Neural progenitor cell (in vitro differentiated cells): ENCODE results near the gene CYTH1. TPM values are rescaled to one million over a fixed set of nuclear protein-coding genes. Genes with fewer than 3 reads are reported as not detected.

Experiments used
- DNase-seq: peaks from one replicate; pipeline ENCODE4 v3.0.0-alpha.2; 2016; ENCODE audit warnings: low spot score
- H2AFZ ChIP-seq: fragments of 200-600 bp; sonication (generic); replicated peaks from 2 replicates; pipeline ENCODE4 v1.6.1; 2016; ENCODE audit warnings: antibody characterized with exemption
- H3F3A ChIP-seq: fragments of 200-600 bp; sonication (generic); 2 replicates; pipeline ENCODE4 v1.6.1; 2016; ENCODE audit warnings: antibody characterized with exemption, low read depth
- H3K27ac ChIP-seq: fragments of 200-600 bp; sonication (generic); 2 replicates; pipeline ENCODE4 v1.5.1; 2016; ENCODE audit warnings: mild to moderate bottlenecking
- H3K27me3 ChIP-seq: fragments of 200-600 bp; sonication (generic); 2 replicates; pipeline ENCODE4 v1.6.1; 2016; ENCODE audit warnings: mild to moderate bottlenecking, moderate library complexity
- H3K36me3 ChIP-seq: fragments of 200-600 bp; sonication (generic); 2 replicates; pipeline ENCODE4 v1.5.1; 2016
- H3K4me1 ChIP-seq: fragments of 200-600 bp; sonication (generic); 2 replicates; pipeline ENCODE4 v1.6.1; 2016; ENCODE audit warnings: mixed run types
- H3K4me2 ChIP-seq: fragments of 200-600 bp; sonication (generic); 2 replicates; pipeline ENCODE4 v1.6.1; 2016
- H3K4me3 ChIP-seq: fragments of 200-600 bp; sonication (generic); 2 replicates; pipeline ENCODE4 v1.5.1; 2016
- H3K79me2 ChIP-seq: fragments of 200-600 bp; sonication (generic); 2 replicates; pipeline ENCODE4 v1.6.1; 2016; ENCODE audit warnings: low read depth
- H3K9ac ChIP-seq: fragments of 200-600 bp; sonication (generic); 2 replicates; pipeline ENCODE4 v1.6.1; 2016
- H3K9me3 ChIP-seq: fragments of 200-600 bp; sonication (generic); 2 replicates; pipeline ENCODE4 v1.5.1; 2016; ENCODE audit warnings: low read depth
- H4K20me1 ChIP-seq: fragments of 200-600 bp; sonication (generic); 2 replicates; pipeline ENCODE4 v1.6.1; 2016; ENCODE audit warnings: low read depth
- H3K27ac Mint-ChIP-seq: 3 replicates; pipeline ENCODE4 v1.8.0; 2021; ENCODE audit warnings: mixed read lengths
- H3K27me3 Mint-ChIP-seq: 2 replicates; pipeline ENCODE4 v1.8.0; 2022; ENCODE audit warnings: low read depth, mild to moderate bottlenecking, inconsistent platforms, moderate library complexity, mixed read lengths; ENCODE audit not compliant: insufficient read depth
- H3K36me3 Mint-ChIP-seq: 3 replicates; pipeline ENCODE4 v1.8.0; 2021; ENCODE audit warnings: mixed read lengths
- H3K4me1 Mint-ChIP-seq: 3 replicates; pipeline ENCODE4 v1.8.0; 2021; ENCODE audit warnings: mixed read lengths
- H3K4me3 Mint-ChIP-seq: 3 replicates; pipeline ENCODE4 v1.8.0; 2021; ENCODE audit warnings: mild to moderate bottlenecking, moderate library complexity, mixed read lengths
- H3K9me3 Mint-ChIP-seq: 3 replicates; pipeline ENCODE4 v1.8.0; 2020; ENCODE audit warnings: mixed read lengths
- EZH2 ChIP-seq: fragments of 200-600 bp; sonication (generic); IDR thresholded peaks from 2 replicates; pipeline ENCODE4 v1.6.1; 2017; ENCODE audit warnings: antibody characterized with exemption, mild to moderate bottlenecking, moderate library complexity
- EZH2phosphoT487 ChIP-seq: fragments of 200-600 bp; sonication (generic); IDR thresholded peaks from 2 replicates; pipeline ENCODE4 v1.6.1; 2017; ENCODE audit warnings: antibody characterized with exemption
- total RNA-seq: library from RNA; depleted of rRNA; stranded (reverse); fragments of >200 nt; gene quantifications from 2 replicates; pipeline ENCODE4 v1.2.3, GENCODE V29; 2015; ENCODE audit warnings: low replicate concordance
- TF ChIP-seq, protein P1 (sequence below): fragments of 200-600 bp; sonication (generic); IDR thresholded peaks from 2 replicates; pipeline ENCODE4 v1.5.1; 2017; ENCODE audit warnings: antibody characterized with exemption, mild to moderate bottlenecking

CYTH1 gene
- total RNA-seq, 1 donor from 2014 or later = 14.8 TPM

DNA sequence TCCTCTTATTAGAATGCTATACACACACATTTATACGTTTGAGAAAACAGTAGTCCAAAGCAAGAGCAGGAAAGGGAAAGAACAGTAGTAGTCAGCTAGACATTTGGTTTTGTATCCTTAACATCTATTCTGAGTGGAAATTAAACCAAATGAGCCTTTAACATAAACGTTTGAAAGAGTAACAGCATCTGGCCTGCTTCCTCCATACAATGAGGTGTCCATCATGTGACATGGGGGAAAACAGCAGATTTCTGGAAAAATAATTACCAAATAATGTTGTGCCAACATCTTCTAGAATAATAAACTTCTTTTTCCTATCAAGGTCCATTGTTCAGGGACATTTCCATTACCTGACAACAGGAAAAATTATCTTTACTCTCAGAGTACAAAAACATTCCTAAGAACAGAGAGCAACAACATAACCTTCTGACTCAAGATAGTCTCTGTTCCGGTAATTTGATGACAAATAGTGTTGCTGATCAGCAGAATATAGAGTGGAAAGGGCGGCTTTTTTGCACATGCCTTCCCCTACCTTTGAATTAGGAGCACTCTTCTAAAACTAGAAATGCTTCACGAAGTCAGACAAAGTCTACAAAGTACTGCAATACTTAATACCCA, 20.2 kb downstream of the CYTH1 start:
- no peak overlapping the region for H3K9ac ChIP-seq
- no peak overlapping the region for H3K27ac ChIP-seq
- no peaks in the 10 kb centered on the region for H3K9me3 ChIP-seq
- no peaks in the 10 kb centered on the region for H3K27me3 ChIP-seq
- H3K79me2 ChIP-seq = peaks cover 7% of the 10 kb centered on the region
- DNase-seq = no peak
- H3K4me3 ChIP-seq = no peak overlapping the region
- H3K4me1 ChIP-seq = peaks cover 28% of the 10 kb centered on the region
- H3K27ac Mint-ChIP-seq = no peak overlapping the region
- no peaks in the 10 kb centered on the region for H3F3A ChIP-seq
- H3K4me1 Mint-ChIP-seq = peaks cover 22% of the 10 kb centered on the region
- peaks cover 2% of the 10 kb centered on the region for H3K27me3 Mint-ChIP-seq
- no peak overlapping the region for H3K4me3 Mint-ChIP-seq
- peaks cover 7% of the 10 kb centered on the region for H4K20me1 ChIP-seq
- H3K4me2 ChIP-seq = no peak overlapping the region
- peaks cover 2% of the 10 kb centered on the region for H3K9me3 Mint-ChIP-seq
- H3K36me3 ChIP-seq = no peaks in the 10 kb centered on the region
- no peak overlapping the region for H2AFZ ChIP-seq
- no peak for TF ChIP-seq EZH2
- TF ChIP-seq EZH2phosphoT487 = no peak
- TF ChIP-seq, protein P1, sequence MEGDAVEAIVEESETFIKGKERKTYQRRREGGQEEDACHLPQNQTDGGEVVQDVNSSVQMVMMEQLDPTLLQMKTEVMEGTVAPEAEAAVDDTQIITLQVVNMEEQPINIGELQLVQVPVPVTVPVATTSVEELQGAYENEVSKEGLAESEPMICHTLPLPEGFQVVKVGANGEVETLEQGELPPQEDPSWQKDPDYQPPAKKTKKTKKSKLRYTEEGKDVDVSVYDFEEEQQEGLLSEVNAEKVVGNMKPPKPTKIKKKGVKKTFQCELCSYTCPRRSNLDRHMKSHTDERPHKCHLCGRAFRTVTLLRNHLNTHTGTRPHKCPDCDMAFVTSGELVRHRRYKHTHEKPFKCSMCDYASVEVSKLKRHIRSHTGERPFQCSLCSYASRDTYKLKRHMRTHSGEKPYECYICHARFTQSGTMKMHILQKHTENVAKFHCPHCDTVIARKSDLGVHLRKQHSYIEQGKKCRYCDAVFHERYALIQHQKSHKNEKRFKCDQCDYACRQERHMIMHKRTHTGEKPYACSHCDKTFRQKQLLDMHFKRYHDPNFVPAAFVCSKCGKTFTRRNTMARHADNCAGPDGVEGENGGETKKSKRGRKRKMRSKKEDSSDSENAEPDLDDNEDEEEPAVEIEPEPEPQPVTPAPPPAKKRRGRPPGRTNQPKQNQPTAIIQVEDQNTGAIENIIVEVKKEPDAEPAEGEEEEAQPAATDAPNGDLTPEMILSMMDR = no peak
- H3K36me3 Mint-ChIP-seq = peaks cover 4% of the 10 kb centered on the region

DNA sequence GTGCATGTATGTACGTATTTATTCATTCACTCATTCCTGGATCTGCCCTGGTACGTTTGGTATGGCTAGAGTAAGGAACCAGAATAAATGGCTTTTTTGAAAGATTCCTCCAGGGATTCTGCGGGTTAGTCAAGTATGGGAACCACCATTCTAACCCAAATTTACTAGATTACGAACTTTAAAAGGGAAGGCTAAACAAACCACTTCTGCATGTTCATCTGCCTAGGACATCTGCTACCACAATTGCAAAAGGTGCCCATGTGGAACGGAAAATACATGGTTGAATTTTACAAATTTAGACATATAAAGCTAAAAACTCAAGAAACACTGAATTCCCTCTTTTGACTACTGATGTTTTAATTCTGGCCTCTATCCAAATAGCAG, 22.1 kb downstream of the CYTH1 start:
- no peak overlapping the region for H3K27ac Mint-ChIP-seq

DNA sequence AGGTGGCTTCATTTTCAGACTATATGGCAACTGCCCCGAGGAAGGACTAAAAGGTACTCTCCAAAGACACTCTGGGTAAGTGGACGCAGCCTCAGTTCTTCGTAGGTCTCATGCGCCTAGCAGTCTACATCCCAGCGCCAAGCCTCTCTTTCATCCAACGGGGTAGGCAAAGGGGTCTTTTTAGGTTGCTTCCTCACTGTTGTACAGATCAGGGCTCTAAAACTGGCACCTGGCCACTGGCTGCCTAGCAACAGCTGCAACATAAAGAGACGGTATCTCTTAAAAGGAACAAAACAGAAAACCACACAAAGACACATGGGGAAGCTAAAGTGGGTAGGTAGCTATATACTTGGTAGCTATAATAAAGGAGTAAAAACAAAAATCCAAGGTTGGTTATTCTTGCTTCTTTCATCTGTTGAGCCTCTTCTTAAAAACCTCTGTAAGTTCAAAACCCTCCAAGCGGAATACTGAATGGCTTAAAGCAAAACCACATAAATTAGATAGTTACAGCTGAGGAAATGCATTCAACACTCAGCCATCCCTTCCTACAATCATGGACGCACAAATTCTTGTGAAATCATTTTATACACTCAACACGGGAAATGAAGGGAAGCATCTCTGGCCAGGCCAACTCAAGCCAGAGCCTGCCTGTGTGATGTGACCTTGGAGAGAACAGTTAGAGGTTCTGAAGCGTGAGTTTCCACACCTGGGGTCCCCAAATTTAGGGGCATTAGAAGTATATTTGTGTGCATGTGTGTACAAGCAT, 22.7 kb downstream of the CYTH1 start:
- Mint-ChIP-seq H3K9me3 (peaks cover 2% of the 10 kb centered on the region), H3K36me3 (peaks cover 4% of the 10 kb centered on the region), H3K4me1 (peaks cover 21% of the 10 kb centered on the region), H3K27me3 (peaks cover 2% of the 10 kb centered on the region), H3K4me3 (no peak overlapping the region), H3K27ac (no peak overlapping the region)
- Histone ChIP-seq H3K4me3 (no peak overlapping the region), H3K9ac (peak overlapping the region; percentile 4), H3K27ac (no peak overlapping the region), H3K4me2 (no peak overlapping the region), H3K36me3 (no peaks in the 10 kb centered on the region), H4K20me1 (no peaks in the 10 kb centered on the region), H2AFZ (no peak overlapping the region), H3F3A (no peaks in the 10 kb centered on the region), H3K4me1 (peaks cover 16% of the 10 kb centered on the region), H3K79me2 (no peaks in the 10 kb centered on the region), H3K9me3 (no peaks in the 10 kb centered on the region), H3K27me3 (no peaks in the 10 kb centered on the region)
- TF ChIP-seq EZH2phosphoT487 (no peak), EZH2 (no peak)
- TF ChIP-seq, protein P1 = no peak
- DNase-seq = no peak

More for the DNA sequence above, 22.1 kb downstream of the CYTH1 start:
- Histone ChIP-seq H3K4me2 (no peak overlapping the region), H3K9me3 (no peaks in the 10 kb centered on the region), H3K79me2 (no peaks in the 10 kb centered on the region), H3F3A (no peaks in the 10 kb centered on the region), H4K20me1 (no peaks in the 10 kb centered on the region), H3K4me3 (no peak overlapping the region), H2AFZ (no peak overlapping the region), H3K36me3 (no peaks in the 10 kb centered on the region), H3K27me3 (no peaks in the 10 kb centered on the region), H3K9ac (no peak overlapping the region), H3K27ac (no peak overlapping the region), H3K4me1 (peaks cover 22% of the 10 kb centered on the region)
- H3K36me3 Mint-ChIP-seq = peaks cover 4% of the 10 kb centered on the region
- H3K4me3 Mint-ChIP-seq = no peak overlapping the region
- peaks cover 26% of the 10 kb centered on the region for H3K4me1 Mint-ChIP-seq
- peaks cover 2% of the 10 kb centered on the region for H3K27me3 Mint-ChIP-seq
- no peak for DNase-seq
- peaks cover 2% of the 10 kb centered on the region for H3K9me3 Mint-ChIP-seq
- TF ChIP-seq, protein P1 = no peak
- TF ChIP-seq EZH2 (no peak), EZH2phosphoT487 (no peak)
